DND-41 (cell line): ENCODE measurements around the gene PDIA5.

Experiments used
- EZH2 ChIP-seq: IDR thresholded peaks from 3 replicates; pipeline ENCODE4 v1.6.1; 2012; ENCODE audit warnings: borderline replicate concordance, low read depth, mild to moderate bottlenecking, moderate library complexity, low read length, inconsistent platforms; ENCODE audit not compliant: severe bottlenecking
- TF ChIP-seq, protein P1 (sequence below): IDR thresholded peaks from 2 replicates; pipeline ENCODE4 v1.5.1; 2012; ENCODE audit warnings: borderline replicate concordance, low read length, moderate library complexity, mild to moderate bottlenecking; ENCODE audit not compliant: poor library complexity, severe bottlenecking; ENCODE audit errors: extremely low read depth

DNA sequence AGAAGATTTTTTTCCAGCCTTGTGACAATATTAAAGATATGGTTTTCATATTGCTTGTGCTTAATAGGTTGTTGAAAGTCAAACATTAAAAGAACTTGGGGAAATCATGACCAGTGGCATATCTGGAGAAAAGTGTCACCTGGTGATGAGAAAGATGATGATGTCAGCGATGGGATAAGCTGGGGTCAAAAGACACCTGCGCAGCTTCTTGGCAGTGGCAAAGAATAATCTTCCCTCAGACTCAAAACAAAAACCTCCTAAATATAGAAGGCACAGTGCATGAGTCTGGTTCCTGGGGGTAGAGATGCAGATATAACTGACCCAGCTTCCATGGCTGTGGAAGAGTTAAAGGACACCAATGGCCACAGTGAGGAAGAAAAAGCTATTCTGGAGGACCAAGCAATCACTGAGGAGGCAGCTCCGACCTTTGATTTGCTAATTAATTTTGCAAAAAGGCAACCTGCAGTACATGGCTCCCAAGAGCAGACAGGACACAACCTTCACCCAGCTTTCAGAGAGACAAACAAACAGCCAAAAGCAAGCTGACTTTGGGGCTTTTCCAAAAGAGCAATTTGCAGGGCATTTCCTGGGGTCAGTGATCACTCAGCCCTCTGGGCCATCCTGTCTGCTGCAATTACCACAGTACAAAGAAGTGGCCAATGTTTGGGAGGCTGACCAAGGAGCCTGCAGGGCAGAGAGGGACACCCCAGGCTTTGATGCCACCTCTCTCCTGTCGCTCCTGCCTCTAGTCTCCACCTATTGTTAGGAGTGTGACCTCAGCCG, 21.7 kb upstream of the PDIA5 start:
- TF ChIP-seq, protein P1, sequence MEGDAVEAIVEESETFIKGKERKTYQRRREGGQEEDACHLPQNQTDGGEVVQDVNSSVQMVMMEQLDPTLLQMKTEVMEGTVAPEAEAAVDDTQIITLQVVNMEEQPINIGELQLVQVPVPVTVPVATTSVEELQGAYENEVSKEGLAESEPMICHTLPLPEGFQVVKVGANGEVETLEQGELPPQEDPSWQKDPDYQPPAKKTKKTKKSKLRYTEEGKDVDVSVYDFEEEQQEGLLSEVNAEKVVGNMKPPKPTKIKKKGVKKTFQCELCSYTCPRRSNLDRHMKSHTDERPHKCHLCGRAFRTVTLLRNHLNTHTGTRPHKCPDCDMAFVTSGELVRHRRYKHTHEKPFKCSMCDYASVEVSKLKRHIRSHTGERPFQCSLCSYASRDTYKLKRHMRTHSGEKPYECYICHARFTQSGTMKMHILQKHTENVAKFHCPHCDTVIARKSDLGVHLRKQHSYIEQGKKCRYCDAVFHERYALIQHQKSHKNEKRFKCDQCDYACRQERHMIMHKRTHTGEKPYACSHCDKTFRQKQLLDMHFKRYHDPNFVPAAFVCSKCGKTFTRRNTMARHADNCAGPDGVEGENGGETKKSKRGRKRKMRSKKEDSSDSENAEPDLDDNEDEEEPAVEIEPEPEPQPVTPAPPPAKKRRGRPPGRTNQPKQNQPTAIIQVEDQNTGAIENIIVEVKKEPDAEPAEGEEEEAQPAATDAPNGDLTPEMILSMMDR = no peak
- no peak for TF ChIP-seq EZH2
